MM.1S (cell line): Measurements from ENCODE around the gene OXER1.

Experiments
- DNase-seq: peaks from one replicate; pipeline ENCODE4 v3.0.0-alpha.2; 2015
- H2AFZ ChIP-seq: fragments of 300-600 bp; sonication (generic); 2 replicates; pipeline ENCODE4 v1.6.0; 2016; ENCODE audit warnings: antibody characterized with exemption, low read length
- H3F3A ChIP-seq: fragments of 300-600 bp; sonication (generic); 2 replicates; pipeline ENCODE4 v1.6.1; 2016; ENCODE audit warnings: mild to moderate bottlenecking, antibody characterized with exemption, low read length, moderate library complexity, mixed read lengths; ENCODE audit not compliant: insufficient read depth
- H3K27ac ChIP-seq: fragments of 300-600 bp; sonication (generic); 2 replicates; pipeline ENCODE4 v1.5.1; 2016; ENCODE audit warnings: mild to moderate bottlenecking, low read length
- H3K27me3 ChIP-seq: fragments of 300-600 bp; sonication (generic); replicated peaks from 2 replicates; pipeline ENCODE4 v1.6.0; 2016; ENCODE audit warnings: low read length; ENCODE audit not compliant: insufficient read depth
- H3K36me3 ChIP-seq: fragments of 300-600 bp; sonication (generic); replicated peaks from 2 replicates; pipeline ENCODE4 v1.6.1; 2016; ENCODE audit warnings: mild to moderate bottlenecking, low read length, mixed read lengths; ENCODE audit not compliant: insufficient read depth
- H3K4me1 ChIP-seq: fragments of 300-600 bp; sonication (generic); 2 replicates; pipeline ENCODE4 v1.6.1; 2016; ENCODE audit warnings: low read length, mixed read lengths
- H3K4me2 ChIP-seq: fragments of 300-600 bp; sonication (generic); 2 replicates; pipeline ENCODE4 v1.6.0; 2016; ENCODE audit warnings: low read depth, low read length
- H3K4me3 ChIP-seq: fragments of 300-600 bp; sonication (generic); 2 replicates; pipeline ENCODE4 v1.5.1; 2016; ENCODE audit warnings: low read length, mixed read lengths
- H3K79me2 ChIP-seq: fragments of 300-600 bp; sonication (generic); 2 replicates; pipeline ENCODE4 v1.6.1; 2016; ENCODE audit warnings: mixed run types, low read length, mixed read lengths
- H3K9ac ChIP-seq: fragments of 300-600 bp; sonication (generic); 2 replicates; pipeline ENCODE4 v1.6.1; 2016; ENCODE audit warnings: low read length, mixed read lengths
- H3K9me2 ChIP-seq: fragments of 300-600 bp; sonication (generic); replicated peaks from 2 replicates; pipeline ENCODE4 v1.6.1; 2016; ENCODE audit warnings: mild to moderate bottlenecking, low read length, mixed read lengths; ENCODE audit not compliant: insufficient read depth
- H3K9me3 ChIP-seq: fragments of 300-600 bp; sonication (generic); replicated peaks from 2 replicates; pipeline ENCODE4 v1.6.1; 2016; ENCODE audit warnings: mild to moderate bottlenecking, low read length, mixed read lengths; ENCODE audit not compliant: insufficient read depth
- H4K20me1 ChIP-seq: fragments of 300-600 bp; sonication (generic); 2 replicates; pipeline ENCODE4 v1.6.1; 2016; ENCODE audit warnings: mild to moderate bottlenecking, low read length, moderate library complexity, mixed read lengths; ENCODE audit not compliant: insufficient read depth
- EZH2 ChIP-seq: fragments of 300-600 bp; sonication (generic); optimal IDR thresholded peaks from 2 replicates; pipeline ENCODE3; 2017; ENCODE audit warnings: low read depth, mild to moderate bottlenecking, antibody characterized with exemption, low read length, mixed read lengths
- EZH2phosphoT487 ChIP-seq: fragments of 300-600 bp; sonication (generic); IDR thresholded peaks from 2 replicates; pipeline ENCODE4 v1.6.1; 2018; ENCODE audit warnings: antibody characterized with exemption, low read length
- TF ChIP-seq, protein P1 (sequence below): fragments of 300-600 bp; sonication (generic); IDR thresholded peaks from 2 replicates; pipeline ENCODE4 v1.5.1; 2016; ENCODE audit warnings: antibody characterized with exemption, low read length, mixed read lengths

The OXER1 gene

DNA sequence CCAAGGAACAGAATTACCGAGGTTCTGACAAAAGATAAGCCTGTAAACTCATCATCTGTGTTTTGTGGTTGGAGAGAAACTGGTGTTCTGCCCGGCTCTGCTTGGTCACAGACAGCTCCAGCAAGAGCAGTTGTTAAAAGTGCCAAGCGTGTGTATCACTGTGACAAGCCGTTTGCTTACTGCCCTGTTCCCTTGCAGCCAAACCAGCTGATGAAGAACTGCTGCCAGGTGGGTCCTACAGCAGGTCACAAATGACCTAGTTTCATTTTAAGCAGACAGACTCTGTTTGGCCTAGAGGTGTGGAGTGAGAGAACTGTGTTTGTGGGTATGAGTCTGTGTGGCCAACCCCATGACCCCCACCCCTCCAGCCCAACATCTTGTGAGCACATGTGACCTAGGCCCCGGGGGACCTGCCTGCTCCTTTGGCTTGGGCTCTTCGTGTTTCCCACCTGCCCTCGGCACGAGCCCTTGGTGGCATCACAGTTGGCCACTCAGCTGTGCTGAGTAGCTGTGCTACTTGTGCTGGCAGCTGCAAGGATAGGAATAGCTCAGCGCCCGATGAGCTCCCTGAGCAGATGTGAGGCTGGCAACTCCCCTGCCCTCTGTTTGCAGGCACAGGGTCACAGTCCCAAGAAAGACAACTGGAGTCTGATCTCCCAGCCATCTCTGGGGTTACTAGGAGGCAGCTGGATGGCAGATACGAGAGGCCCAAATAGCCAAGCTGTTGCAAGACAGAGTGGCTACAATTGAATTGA is 9.7 kb downstream of the OXER1 start:
- no peaks in the 10 kb centered on the region for H3K4me1 ChIP-seq
- H4K20me1 ChIP-seq, result no peaks in the 10 kb centered on the region
- H3K9me2 ChIP-seq, result no peaks in the 10 kb centered on the region
- H3K36me3 ChIP-seq, result no peaks in the 10 kb centered on the region
- H3K4me3 ChIP-seq, result no peak overlapping the region
- no peaks in the 10 kb centered on the region for H3K9me3 ChIP-seq
- H3K4me2 ChIP-seq, result no peak overlapping the region
- H3K9ac ChIP-seq, result no peak overlapping the region
- no peak overlapping the region for H3K27ac ChIP-seq
- no peaks in the 10 kb centered on the region for H3K79me2 ChIP-seq
- H3K27me3 ChIP-seq, result no peaks in the 10 kb centered on the region
- no peaks in the 10 kb centered on the region for H3F3A ChIP-seq
- no peak for TF ChIP-seq EZH2phosphoT487
- TF ChIP-seq, protein P1, sequence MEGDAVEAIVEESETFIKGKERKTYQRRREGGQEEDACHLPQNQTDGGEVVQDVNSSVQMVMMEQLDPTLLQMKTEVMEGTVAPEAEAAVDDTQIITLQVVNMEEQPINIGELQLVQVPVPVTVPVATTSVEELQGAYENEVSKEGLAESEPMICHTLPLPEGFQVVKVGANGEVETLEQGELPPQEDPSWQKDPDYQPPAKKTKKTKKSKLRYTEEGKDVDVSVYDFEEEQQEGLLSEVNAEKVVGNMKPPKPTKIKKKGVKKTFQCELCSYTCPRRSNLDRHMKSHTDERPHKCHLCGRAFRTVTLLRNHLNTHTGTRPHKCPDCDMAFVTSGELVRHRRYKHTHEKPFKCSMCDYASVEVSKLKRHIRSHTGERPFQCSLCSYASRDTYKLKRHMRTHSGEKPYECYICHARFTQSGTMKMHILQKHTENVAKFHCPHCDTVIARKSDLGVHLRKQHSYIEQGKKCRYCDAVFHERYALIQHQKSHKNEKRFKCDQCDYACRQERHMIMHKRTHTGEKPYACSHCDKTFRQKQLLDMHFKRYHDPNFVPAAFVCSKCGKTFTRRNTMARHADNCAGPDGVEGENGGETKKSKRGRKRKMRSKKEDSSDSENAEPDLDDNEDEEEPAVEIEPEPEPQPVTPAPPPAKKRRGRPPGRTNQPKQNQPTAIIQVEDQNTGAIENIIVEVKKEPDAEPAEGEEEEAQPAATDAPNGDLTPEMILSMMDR, result no peak
- no peak for TF ChIP-seq EZH2
- DNase-seq, result no peak
- H2AFZ ChIP-seq, result no peak overlapping the region

DNA sequence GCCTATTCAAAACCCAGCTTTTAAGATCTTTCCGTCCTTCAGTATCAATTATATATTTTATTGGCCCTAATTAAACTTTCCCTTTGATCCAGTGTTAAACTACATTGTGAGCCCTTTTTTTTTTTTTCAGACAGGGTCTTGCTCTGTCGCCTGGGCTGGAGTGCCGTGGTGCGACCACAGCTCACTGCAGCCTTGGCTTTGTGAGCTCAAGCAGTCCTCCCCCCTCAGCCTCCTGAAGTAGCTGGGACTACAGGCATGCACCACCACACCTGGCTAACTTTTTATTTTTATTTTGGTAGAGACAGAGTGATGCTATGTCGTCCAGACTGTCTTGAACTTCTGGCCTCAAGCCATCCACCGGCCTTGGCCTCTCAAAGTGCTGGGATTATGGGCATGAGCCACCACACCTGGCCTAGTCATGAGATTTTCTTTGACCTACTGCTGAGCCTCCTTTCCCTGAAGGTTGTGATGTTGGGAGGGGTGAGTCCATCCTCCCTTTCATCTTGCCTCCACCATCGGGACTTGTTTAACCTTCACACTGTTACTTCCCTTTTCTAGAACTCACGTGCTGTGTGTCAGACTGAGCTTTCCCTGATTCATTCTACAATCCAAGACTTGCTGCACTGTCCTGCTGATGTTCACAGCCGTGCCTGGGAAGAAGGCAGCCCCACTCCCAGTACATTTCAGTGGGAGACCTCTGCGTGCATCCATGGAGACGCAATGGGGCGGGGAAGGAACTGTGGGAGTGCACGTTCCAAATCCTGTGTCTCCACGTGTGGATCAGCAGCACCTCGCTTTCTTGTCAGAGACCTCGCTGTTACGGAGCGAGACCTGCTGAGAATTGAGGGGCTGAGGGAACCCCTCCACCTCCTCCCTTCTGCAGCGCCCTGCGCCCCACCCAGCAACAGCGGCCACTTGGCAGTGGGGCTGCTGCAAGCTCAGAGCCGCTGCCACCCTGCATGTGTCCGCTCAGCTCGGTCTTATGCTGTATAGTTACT is 10.8 kb downstream of the OXER1 start:
- no peak overlapping the region for H3K4me2 ChIP-seq
- no peaks in the 10 kb centered on the region for H3K27me3 ChIP-seq
- H3K9me2 ChIP-seq, result no peaks in the 10 kb centered on the region
- TF ChIP-seq EZH2phosphoT487 (no peak), EZH2 (no peak)
- TF ChIP-seq, protein P1, result no peak
- H4K20me1 ChIP-seq, result no peaks in the 10 kb centered on the region
- H3K9ac ChIP-seq, result no peak overlapping the region
- no peaks in the 10 kb centered on the region for H3K4me1 ChIP-seq
- no peaks in the 10 kb centered on the region for H3K36me3 ChIP-seq
- no peaks in the 10 kb centered on the region for H3K79me2 ChIP-seq
- H3F3A ChIP-seq, result no peaks in the 10 kb centered on the region
- H2AFZ ChIP-seq, result no peak overlapping the region
- no peak overlapping the region for H3K27ac ChIP-seq
- no peak overlapping the region for H3K4me3 ChIP-seq
- H3K9me3 ChIP-seq, result no peaks in the 10 kb centered on the region
- DNase-seq, result no peak

DNA sequence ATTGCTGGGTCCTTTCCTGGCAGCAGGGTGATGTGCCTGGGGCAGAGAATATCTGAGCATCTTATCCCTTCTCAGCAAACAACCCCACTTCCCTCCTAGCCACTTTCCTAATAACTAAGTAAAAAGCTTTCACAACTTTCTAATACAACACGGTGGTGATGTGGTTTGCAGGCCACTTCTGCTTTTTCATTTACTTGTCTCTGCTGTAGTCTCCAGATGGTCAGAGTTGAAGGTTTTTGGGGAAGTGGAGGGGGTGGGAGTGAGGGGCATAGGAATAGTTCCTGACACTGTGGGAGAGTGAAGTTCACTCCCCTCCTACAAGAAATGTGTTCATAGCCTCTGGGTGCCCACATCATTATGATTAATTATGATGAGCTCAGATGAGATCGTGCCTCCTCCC is 11.6 kb downstream of the OXER1 start:
- Histone ChIP-seq H3F3A (no peaks in the 10 kb centered on the region), H3K4me1 (no peaks in the 10 kb centered on the region), H3K27me3 (no peaks in the 10 kb centered on the region), H3K9me2 (no peaks in the 10 kb centered on the region), H3K9ac (no peak overlapping the region), H3K36me3 (no peaks in the 10 kb centered on the region), H3K4me3 (no peak overlapping the region), H3K9me3 (no peaks in the 10 kb centered on the region), H4K20me1 (no peaks in the 10 kb centered on the region), H2AFZ (no peak overlapping the region), H3K4me2 (no peak overlapping the region), H3K27ac (no peak overlapping the region), H3K79me2 (no peaks in the 10 kb centered on the region)
- TF ChIP-seq EZH2 (no peak), EZH2phosphoT487 (no peak)
- TF ChIP-seq, protein P1, result no peak
- no peak for DNase-seq
